T-helper 2 cell treated with Interferon-gamma antibody and Interleukin-4, amounts not matched to agents 100 ng/mL and 5 ng/mL, for 36 hours (primary cell): ENCODE results near the gene ITGA2. TPM values are rescaled to one million over a fixed set of nuclear protein-coding genes. Genes with fewer than 3 reads are reported as not detected.

Source experiments
- intact Hi-C: fragments of 100-400 bp; cut with micrococcal nuclease; formaldehyde crosslinking; loops from one replicate; pipeline ENCODE4 v1.15.1; 2023
- total RNA-seq: library from RNA; stranded (reverse); gene quantifications from 2 replicates; pipeline ENCODE4 v1.2.3, GENCODE V29; 2022

ITGA2 gene
- total RNA-seq, 1 donor from 2014 or later, result 5.4 TPM

DNA sequence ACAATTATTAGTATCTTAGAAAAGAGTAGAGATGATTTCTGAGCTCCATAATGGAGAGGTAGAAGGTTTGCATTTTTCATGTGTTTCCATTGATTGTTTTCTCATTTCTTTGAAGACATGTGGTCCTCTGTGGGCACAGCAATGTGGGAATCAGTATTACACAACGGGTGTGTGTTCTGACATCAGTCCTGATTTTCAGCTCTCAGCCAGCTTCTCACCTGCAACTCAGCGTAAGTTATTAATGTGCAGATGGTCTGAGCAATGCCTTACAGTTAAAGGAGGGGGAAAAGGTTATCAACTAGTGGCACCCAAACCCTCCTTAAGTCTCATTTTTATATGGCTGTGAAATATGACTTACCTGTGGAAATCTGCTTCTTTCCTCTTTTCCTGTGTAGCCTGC, 59.1 kb downstream of the ITGA2 start:
- intact Hi-C loops, result no loop called here

DNA sequence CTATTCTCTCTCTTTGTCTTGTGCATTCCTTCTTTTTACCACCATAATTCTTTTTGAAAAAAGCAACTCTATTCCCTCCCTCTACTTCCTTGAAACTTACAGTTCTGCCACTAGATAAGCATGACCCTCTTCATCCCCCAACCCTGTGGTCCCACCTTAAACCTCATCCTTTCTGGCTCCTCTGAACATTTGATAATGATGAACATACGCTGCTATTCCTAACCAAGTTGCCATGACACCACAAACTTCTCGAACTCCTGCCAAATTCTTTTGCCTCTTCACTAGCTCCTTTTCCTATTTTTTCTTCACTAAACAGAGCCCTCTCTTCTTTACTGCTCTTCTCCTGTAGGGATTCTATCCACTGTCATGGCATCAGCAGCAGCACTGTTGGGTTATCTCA, 63.3 kb downstream of the ITGA2 start:
- intact Hi-C loops, result no loop called here

DNA sequence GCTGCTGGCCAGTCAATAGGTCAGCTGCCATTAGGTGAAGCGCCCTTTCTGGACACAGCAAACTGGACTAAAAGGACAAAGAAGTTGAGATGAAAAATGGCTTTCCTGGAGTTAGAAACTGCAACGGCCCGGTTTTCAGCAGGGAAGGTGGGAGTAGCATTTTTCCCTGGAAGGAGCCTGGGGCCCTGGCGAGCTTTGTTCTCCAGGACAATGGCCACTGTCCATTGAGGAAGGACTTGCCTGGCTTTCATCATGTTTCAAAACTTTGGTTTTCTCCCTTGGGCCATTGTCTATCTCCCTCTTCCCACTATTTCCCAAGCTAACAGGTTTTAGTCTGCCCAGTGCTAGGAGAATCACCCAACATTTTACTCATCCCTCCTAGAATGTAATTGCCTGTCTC, 64.2 kb downstream of the ITGA2 start:
- intact Hi-C loops, result no loop called here

DNA sequence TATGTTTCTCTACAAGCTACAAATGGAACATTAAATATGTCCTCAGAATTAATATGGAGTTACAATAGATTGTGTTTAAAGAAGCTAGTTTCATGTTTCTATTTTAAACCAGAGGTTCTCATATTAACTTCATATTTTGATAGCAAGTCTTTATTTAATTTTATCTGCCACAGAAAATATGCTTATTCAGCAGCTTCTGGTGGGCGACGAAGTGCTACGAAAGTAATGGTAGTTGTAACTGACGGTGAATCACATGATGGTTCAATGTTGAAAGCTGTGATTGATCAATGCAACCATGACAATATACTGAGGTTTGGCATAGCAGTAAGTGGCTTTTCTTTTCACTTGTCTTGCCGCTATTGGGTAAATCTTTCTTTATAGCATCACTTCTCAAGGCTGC, 66.2 kb downstream of the ITGA2 start:
- intact Hi-C loops, result no loop called here

DNA sequence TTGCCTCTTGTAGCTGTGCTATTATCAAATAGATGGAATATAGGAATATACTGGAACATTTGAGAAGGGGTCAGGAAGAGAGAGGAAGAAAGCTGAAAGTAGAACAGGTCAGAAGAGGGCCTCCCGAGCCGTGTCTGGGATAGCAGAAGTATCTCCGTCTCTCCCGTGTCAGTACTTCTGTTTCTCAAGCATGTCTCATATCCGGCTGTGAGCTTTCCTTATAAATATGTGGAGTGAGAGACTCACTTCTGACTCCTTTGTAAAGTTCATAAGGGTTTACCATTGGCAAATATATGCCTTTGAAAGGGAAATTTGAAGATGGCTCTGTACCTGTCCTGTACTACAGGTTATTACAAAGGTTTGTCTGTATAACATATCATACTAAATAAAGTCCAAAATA, 70.1 kb downstream of the ITGA2 start:
- intact Hi-C loops, result no loop called here

DNA sequence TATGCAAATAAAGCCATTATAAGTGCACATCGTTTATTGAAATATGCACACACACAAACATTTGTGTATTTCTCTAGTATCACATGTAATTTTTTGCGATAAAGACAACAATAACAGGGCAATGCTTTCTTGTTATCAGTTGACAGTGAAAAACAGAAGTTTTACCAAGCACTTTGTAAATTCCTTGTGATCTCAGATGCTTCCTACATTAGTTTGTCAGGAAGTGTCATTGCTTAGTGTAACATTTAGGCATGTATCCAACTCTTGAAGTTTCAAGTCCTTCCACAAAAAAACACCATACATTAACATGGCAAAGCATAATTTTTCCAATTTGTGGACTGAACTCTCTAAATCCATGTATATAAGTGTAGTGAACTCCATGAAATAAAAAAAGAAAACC, 74.0 kb downstream of the ITGA2 start:
- intact Hi-C loops, result no loop called here

DNA sequence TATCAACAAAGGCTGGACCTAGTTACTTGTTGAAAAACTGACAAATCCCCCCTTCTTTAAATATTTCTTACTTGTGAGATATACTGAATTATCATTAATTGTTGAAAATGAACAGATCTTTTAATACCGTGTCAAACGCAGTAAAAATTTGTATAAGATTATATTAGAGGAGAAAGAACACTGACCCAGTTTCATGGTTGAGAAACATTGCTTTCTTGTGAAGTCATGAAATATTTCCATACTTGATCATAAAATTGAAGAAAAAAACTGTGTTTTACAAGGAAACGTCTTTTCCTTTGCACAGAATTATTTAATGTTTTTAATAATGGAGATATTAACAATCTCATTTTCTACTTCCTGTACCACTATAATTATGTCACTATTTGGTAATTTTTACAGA, 74.6 kb downstream of the ITGA2 start:
- intact Hi-C loops, result no loop called here

DNA sequence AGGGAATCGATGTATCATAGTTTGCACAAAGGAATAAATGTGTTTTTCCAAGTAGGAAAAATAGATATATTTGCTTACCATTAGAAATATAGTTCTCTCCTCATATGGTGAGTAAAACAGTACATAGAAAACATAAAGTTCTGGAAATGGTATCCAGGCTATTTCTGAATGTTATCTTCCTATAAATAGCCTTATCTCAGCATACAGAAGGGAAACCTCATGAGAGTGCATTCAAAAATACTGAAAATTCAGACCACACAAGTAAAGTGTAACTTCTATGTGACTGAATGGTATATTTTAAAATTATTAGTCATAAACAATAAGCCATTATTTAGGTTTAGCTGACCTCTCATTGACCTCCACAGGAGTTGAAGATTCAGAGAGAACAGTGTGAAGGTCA, 76.9 kb downstream of the ITGA2 start:
- intact Hi-C loops, result no loop called here

DNA sequence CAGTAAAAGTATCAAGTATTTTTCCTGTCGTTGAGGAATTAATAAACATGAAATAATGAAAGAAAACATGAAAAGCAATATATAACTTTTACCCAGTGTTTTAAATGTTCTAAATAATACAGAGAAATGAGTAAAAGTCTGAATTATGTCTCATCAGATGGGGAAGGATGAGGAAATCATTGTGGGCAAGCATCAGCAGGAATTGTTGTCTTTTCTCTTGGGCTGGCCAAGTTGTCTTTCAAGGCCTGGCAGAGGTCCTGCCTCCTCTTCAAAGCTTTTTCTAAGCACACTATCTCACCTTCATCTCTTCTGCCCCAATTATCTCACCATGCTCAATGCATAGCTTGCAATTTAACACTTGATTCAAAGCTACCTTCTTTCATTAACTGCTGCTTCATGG, 78.5 kb downstream of the ITGA2 start:
- intact Hi-C loops, result loop anchor here (1.0 kb wide), 1 partner anchor 7 kb away; no protein-coding TSS in a partner anchor

DNA sequence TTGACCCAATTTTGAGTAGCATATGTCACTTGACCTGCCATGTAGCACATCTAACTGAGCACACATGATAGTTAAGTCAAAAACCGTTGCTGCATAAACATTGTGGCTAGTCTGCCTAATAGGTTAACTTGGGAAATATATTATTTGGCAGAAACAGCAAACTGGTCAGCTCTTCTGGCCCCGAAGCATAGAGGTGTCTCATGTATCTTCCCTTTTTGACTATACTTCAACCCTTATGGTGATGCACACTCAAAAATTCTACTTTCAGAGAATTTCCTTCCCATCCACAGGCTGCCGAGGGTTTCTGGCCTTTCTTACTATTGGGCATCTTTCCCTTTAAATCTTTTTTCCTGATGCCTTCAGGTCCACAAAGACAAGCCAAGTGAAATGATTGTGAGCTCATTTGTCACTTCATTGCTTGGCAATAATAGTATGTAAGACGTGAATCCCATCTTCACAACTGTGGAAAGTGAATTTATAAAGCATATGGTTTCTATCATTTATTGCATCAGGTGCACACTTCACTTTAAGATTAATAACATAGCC, 79.2 kb downstream of the ITGA2 start:
- intact Hi-C loops, result loop anchor here (1.0 kb wide), 1 partner anchor 8 kb away; no protein-coding TSS in a partner anchor

DNA sequence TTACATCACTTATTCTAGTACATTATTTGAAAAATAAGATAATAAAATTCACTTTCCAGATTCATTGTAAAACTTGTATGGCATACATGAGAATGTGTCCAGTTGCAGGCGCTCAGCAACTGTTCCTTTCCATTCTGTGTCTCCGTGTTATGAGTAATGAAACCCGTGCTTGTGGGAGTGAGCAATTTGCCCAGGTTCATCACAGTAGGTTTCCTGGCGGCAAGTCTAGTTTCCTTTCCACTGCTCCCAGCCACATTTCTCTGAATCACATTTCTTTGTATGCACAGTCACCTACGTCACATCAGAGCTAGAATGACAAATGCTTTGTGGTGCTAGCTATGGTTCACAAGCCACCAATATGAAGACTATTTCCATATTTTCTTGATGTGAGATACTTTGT, 80.5 kb downstream of the ITGA2 start:
- intact Hi-C loops, result loop anchor here (1.0 kb wide), 3 partner anchors 20 to 64 kb away; no protein-coding TSS in a partner anchor

DNA sequence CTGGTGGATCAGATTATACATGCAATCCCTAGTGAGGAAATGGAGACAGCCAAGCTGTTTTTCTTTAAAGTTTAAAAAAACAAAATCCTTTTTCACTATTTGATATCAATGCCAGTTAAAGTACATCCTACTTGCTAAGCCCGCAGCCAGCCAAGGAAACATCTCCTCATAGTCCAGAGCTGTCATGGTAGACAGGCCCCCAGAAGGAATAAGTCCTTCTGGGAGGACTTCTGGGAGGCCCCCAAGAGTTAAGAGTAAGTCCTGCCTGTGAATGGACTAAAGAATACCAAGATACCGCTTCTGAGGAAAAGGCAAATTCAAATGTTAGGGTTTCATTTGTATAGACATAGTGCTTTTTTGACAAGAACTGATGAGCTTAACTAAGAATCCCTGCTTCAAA, 82.1 kb downstream of the ITGA2 start:
- intact Hi-C loops, result no loop called here

DNA sequence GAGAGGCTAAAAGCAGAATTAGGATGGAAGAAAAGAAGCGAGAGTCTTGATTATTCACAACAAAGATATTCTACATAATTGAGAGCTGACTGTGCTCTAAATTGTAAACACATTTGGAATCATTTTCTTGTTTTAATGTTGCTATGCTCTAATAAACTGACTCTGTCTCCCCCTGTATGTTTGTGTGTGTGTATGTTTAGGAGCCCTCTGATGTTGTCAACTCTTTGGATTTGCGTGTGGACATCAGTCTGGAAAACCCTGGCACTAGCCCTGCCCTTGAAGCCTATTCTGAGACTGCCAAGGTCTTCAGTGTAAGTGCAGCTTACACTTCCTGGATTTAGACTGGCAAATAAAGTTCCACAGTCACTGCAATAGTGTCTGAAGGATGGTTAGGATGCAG, 82.6 kb downstream of the ITGA2 start:
- intact Hi-C loops, result no loop called here

DNA sequence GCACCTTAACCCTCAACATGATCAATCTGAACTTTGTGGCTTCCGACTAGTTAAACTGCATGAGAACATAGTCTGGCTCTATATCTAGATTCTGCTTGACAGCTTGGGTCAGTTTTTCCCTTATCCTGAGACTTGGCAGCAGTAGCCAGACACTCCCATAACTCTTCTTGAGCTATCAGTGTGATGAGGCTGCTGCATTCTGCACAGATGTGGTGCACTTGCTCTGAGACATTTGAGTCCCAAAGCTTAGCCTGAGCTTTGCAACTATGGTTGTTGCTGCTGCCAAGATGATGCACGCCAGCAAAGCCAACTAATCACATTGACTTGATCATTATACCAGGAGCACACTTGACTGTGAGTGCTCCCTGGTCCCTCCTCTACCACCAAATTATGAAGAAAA, 84.2 kb downstream of the ITGA2 start:
- intact Hi-C loops, result no loop called here

DNA sequence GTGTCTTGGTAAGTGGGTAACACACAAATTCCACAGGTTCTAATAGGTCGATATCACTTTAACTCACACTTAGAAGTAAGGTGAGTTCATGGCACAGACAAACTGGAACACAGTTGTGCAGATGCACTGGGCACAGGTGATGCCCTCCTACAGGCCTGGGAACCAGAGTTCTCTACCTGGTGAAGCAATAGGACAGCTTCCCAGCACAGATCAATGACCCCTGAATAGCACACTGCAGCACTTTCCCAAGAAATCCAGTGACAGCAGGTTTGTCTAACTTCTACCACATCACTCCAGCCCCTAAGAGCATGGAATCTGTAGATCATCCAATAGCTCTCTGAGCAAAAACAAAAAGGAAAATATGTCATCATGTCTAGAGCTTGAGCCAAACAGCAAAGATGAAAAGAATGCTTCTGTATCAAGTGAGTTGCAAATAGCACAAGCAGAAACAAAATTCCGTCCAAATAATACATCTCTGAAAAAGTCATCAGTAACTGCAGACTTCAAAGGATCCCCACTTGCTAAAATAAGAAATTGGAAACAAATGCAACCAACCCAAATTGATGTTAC, 86.9 kb downstream of the ITGA2 start:
- intact Hi-C loops, result no loop called here

DNA sequence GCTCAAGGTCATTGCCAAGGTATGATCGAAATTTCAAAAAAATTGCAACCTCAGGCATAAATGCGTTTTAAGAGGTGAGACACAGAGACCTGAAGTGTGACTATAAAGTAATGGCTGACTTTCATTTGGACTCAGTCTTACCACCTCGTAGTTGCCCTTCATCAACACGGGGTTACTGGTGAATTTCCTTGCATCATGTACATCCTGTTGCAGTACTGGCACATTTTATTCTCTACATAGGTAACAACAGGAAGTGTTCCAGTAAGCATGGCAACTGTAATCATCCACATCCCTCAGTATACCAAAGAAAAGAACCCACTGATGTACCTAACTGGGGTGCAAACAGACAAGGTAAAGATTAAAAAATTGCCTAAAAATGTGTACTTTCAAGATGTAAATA, 91.1 kb downstream of the ITGA2 start:
- intact Hi-C loops, result no loop called here

DNA sequence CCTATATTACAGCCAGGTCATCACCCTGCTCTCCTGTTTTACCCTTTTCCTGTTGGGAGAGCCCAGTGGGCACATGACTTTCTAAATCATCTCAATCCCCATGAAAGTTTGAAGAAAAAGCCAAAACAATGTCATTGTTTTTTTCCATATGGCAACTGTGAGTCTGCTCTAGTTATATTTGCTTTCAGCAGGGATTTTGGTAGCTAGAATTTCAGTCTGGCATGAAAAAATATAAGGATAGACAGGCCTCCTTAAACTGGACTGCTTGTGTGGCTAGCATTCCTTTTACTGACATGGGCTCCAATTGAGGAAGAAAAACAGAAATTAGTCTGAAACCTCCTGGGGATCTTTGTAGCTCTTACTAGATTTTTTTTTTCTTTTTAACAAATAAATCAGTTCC, 94.8 kb downstream of the ITGA2 start:
- intact Hi-C loops, result no loop called here

DNA sequence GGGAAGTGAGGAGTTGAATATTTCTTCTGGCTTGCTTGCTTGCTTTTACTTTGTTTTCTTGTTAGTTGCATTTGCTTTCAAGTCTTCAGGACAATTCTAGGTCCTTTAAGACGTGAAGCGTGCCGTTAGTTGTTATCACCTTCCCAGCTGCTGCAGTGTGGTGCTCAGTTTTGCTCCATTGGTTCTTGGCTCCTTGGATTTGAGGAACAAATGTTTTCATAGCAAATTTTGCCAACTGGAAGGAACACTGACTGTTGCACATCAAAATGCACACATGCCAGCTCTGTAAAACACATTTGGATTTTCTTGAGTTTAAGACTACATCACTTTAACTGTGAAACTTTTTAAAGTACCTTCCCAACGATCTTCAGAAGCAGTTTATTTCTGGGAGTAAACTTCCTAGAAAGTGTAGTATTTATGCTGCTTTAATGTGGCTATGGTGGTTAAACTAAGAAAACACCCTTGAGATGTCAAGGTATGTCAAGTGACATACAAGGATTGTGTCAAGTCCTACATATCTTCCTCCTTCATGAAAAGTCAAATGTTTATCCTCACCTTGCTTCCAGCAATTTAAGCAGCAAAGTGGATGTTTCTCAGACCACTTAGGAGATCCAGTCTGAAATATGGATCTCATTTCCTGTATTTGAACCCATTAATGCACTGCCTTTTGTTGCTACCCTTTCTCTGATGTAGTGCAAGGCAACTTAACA, 95.5 kb downstream of the ITGA2 start:
- intact Hi-C loops, result no loop called here

DNA sequence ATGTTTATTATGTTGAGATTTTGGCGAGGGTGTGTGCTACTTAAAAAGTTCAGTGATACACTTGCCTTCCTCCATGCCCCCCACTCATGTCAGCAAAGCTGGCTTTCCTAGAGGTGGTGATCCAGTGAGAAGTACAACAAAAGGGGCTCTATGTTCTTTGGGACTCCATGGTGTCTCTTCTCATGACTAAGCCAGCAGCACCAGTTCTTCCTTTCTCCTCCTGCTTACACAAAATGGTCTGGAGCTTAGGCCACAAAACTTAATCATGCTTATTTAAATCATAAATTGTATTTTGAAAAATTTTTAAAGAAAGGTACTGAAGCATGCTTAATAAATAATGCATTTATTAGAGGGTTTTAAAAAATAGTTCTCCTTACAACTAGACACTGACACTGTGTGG, 98.0 kb downstream of the ITGA2 start:
- intact Hi-C loops, result no loop called here

DNA sequence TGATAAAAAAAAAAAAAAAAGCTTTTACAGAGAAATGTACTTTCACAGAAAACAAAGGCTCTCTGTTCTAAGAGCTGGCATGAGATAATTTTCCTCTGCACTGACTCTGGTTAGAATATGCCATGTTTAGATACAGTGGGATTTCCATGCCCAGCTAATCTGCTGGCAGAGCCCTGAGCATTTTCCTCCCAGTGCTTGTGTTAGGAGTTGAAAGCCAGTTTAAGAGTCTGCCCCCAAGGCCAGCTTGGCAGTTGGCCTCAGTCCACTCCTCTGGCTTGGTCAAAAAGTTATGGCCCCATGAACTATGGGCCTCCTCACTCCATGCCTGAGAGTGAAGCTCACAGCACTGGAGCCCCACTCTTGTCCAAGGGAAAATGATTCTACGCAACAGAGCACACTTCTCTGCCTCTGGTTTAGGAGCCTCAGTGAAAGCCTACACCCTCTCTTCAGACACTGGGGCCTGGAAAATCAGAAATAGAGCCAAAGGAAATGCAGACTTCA, 98.5 kb downstream of the ITGA2 start:
- intact Hi-C loops, result loop anchor here (2.0 kb wide), 1 partner anchor 83 kb away; no protein-coding TSS in a partner anchor

DNA sequence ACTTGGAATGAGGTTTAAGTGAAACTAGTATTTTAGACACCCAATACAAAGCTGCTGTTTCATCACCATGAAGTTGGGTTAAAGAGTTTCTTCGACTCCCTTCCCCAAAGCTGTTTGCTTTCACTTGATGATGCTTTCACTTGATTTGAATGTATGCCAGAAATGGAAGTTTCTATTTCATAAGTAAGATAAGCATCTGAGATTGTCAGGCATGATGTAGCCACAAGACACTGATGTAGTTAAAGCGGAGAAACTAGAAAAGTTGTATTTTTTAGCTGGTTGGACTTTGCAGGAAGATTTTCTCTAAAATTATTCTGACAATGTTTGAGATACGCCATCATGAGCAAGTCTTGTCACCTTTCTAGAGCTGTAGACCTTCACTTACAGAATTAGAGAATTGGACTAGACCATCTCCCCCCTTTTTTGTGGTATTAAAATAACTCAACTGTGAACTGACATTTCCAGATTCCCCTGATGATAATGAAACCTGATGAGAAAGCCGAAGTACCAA, 100.4 kb downstream of the ITGA2 start:
- intact Hi-C loops, result loop anchor here (1.0 to 2.0 kb wide), 5 partner anchors 20 to 100 kb away; partner anchors contain the start of gene ITGA2

DNA sequence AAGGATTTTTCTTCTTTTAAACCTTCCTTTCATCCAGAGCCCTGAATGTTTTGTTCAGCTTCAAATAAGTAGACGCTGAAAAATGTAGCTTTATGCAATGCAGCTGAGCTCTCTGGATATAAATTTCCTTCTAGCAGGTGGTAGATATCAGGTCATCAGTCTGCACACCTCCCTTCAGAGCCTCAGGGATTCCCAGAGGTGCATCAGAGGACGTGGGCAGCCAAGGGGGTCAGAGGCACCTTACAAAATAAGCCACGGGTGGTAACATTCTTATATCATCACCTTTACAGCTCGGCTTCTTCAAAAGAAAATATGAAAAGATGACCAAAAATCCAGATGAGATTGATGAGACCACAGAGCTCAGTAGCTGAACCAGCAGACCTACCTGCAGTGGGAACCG, 101.1 kb downstream of the ITGA2 start:
- intact Hi-C loops, result loop anchor here (2.0 kb wide), 1 partner anchor 19 kb away; the partner anchor contains the start of gene MOCS2
